Testis (tissue), 3 donors: ENCODE measurements around the gene HSD17B1. TPM values are rescaled to one million over a fixed set of nuclear protein-coding genes. Genes with fewer than 3 reads are reported as not detected.

ENCODE experiments used
- DNase-seq: peaks from one replicate; pipeline ENCODE4 v3.0.0-alpha.2; 2019
- H3K27ac ChIP-seq, 2 donors: fragments of 200-600 bp; sonication (generic); one replicate each; pipeline ENCODE4 v1.5.1; 2019
- H3K27me3 ChIP-seq: fragments of 200-600 bp; sonication (generic); one replicate; pipeline ENCODE4 v1.5.1; 2019
- H3K36me3 ChIP-seq: fragments of 200-600 bp; sonication (generic); one replicate; pipeline ENCODE4 v1.5.1; 2017; ENCODE audit warnings: low read depth; ENCODE audit errors: missing control alignments
- H3K4me1 ChIP-seq: fragments of 200-600 bp; sonication (generic); one replicate; pipeline ENCODE4 v1.5.1; 2019
- H3K4me3 ChIP-seq, 2 donors: fragments of 200-600 bp; sonication (generic); one replicate each; pipeline ENCODE4 v1.5.1; 2017 to 2019
- H3K9me3 ChIP-seq: fragments of 200-600 bp; sonication (generic); one replicate; pipeline ENCODE4 v1.5.1; 2017
- POLR2A ChIP-seq: fragments of 450-650 bp; IDR thresholded peaks from one replicate; pipeline ENCODE4 v1.6.1; 2017; ENCODE audit warnings: antibody characterized with exemption, mild to moderate bottlenecking, moderate library complexity
- WGBS, 2 donors: methylation state at CpG; one replicate each; pipeline ENCODE4 v1.1.5; 2018; 5-methylcytosine and 5-hydroxymethylcytosine counted together
- intact Hi-C: fragments of 100-400 bp; cut with DNase I; formaldehyde crosslinking; loops from one replicate; pipeline ENCODE4 v1.15.1; 2023; ENCODE audit warnings: low total_unique reads
- polyA plus RNA-seq: library from polyadenylated mRNA; stranded (reverse); fragments of 350-450 nt; fragmentation: Illumina TruSeq; extraction: RNeasy Lipid Tissue Mini Kit (QIAGEN cat#74804); gene quantifications from one replicate; pipeline ENCODE4 v1.2.3, GENCODE V29; 2014; ENCODE audit warnings: low read depth, low replicate concordance; ENCODE audit not compliant: insufficient read depth
- total RNA-seq, 2 donors: library from RNA; depleted of rRNA; stranded (reverse); fragments of >200 nt; gene quantifications; one replicate each; pipeline ENCODE4 v1.2.3, GENCODE V29; 2016
- TF ChIP-seq, protein P1 (sequence below), 3 experiments: fragments of 450-650 bp in 2 of 3; fragments of 200-600 bp in 1 of 3; sonication (generic) in 1 of 3; IDR thresholded peaks; one replicate each; pipeline ENCODE4 v1.5.1; 2016 to 2019; ENCODE audit warnings: antibody characterized with exemption in 3 of 3, mild to moderate bottlenecking in 2 of 3, moderate library complexity in 1 of 3

The HSD17B1 gene
- total and polyA plus RNA-seq, 3 donors from 2014 or later: 7.1 to 14.4 (median 13.8) TPM

DNA sequence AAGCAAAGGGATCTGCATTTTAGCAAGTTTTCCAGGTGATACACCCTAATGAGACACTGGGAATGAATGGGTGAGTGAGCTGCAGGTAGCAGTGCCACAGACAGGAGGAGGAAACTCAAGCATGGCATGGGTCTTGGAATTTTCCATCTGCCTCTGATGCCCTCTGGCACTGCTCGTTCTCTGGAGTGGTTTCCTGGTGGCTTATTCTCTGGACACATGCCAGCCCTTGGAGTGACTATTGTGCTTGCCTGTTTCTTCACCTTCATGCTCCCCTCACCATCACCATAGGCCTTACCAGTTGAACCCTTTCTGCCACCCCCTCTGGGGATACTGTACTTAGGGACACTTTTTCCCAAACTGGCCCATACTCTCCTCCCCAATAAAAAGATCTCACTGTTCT, 10.8 kb downstream of the HSD17B1 start:
- Histone ChIP-seq H3K4me1 (peaks cover 31% of the 10 kb centered on the region), H3K27ac (peak overlapping the region in 1 of 2 donors; percentile 39), H3K36me3 (no peaks in the 10 kb centered on the region), H3K27me3 (no peaks in the 10 kb centered on the region), H3K9me3 (no peaks in the 10 kb centered on the region), H3K4me3 (no peak overlapping the region)
- intact Hi-C loops: no loop called here
- DNase-seq: no peak
- TF ChIP-seq, protein P1, sequence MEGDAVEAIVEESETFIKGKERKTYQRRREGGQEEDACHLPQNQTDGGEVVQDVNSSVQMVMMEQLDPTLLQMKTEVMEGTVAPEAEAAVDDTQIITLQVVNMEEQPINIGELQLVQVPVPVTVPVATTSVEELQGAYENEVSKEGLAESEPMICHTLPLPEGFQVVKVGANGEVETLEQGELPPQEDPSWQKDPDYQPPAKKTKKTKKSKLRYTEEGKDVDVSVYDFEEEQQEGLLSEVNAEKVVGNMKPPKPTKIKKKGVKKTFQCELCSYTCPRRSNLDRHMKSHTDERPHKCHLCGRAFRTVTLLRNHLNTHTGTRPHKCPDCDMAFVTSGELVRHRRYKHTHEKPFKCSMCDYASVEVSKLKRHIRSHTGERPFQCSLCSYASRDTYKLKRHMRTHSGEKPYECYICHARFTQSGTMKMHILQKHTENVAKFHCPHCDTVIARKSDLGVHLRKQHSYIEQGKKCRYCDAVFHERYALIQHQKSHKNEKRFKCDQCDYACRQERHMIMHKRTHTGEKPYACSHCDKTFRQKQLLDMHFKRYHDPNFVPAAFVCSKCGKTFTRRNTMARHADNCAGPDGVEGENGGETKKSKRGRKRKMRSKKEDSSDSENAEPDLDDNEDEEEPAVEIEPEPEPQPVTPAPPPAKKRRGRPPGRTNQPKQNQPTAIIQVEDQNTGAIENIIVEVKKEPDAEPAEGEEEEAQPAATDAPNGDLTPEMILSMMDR (IDR thresholded peaks at IDR 0.05): no peak
- no peak for TF ChIP-seq POLR2A
- WGBS, 2 donors: 36 to 62% methylated on average over 1 of the region's 1 CpG

DNA sequence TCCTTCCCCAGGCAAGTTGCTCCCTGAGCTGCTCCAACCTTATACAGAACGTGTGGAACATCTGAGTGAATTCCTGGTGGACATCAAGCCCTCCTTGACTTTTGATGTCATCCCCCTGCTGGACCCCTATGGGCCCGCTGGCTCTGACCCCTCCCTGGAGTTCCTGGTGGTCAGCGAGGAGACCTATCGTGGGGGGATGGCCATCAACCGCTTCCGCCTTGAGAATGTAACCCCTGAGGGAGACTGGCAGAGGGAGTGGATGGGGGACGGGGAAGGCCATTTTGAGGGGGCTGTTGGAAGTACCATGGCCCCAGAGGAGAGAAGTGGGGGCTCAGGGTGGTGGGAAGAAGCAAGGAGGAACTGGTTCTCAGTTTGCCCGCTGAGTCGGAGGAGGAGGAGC, 11.2 kb downstream of the HSD17B1 start:
- Histone ChIP-seq H3K4me1 (peaks cover 31% of the 10 kb centered on the region), H3K36me3 (no peaks in the 10 kb centered on the region), H3K27me3 (no peaks in the 10 kb centered on the region), H3K9me3 (no peaks in the 10 kb centered on the region), H3K4me3 (no peak overlapping the region), H3K27ac (no peak overlapping the region)
- no peak for DNase-seq
- WGBS, 2 donors: 82 to 90% methylated on average over 9 of the region's 9 CpGs
- no peak for TF ChIP-seq POLR2A
- intact Hi-C loops: no loop called here

DNA sequence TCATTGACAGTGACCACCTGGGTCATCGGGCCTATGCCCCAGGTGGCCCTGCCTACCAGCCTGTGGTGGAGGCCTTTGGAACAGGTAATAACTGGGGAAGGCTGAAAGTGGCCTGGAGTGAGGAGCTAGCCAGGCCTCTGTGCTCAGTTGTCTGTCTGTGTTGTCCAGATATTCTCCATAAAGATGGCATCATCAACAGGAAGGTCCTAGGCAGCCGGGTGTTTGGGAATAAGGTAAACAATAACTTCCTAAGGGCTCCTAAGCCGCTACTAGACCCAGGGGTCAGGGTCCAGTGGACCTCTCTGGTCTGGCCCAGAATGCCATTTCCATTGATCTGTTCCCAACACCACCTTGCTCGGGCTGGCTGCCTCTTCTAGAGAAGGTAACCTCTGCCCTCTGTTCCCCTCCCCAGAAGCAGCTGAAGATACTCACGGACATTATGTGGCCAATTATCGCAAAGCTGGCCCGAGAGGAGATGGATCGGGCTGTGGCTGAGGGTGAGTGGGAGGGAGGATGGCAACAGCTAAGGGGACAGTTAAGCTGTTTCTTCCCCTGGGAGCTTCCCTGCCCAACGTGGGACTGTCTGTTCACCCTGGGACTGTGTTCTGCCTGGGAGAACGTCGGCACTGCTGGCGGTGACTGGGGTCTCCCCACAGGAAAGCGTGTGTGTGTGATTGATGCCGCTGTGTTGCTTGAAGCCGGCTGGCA, 12.2 kb downstream of the HSD17B1 start:
- Histone ChIP-seq H3K36me3 (no peaks in the 10 kb centered on the region), H3K4me1 (peaks cover 31% of the 10 kb centered on the region), H3K4me3 (no peak overlapping the region), H3K9me3 (no peaks in the 10 kb centered on the region), H3K27me3 (no peaks in the 10 kb centered on the region), H3K27ac (no peak overlapping the region)
- DNase-seq: no peak
- TF ChIP-seq, protein P1 (IDR thresholded peaks at IDR 0.05): no peak
- TF ChIP-seq POLR2A: no peak
- intact Hi-C loops: no loop called here
- 85 to 93% methylated on average over 8 to 15 of the region's 15 CpGs for WGBS, 2 donors

DNA sequence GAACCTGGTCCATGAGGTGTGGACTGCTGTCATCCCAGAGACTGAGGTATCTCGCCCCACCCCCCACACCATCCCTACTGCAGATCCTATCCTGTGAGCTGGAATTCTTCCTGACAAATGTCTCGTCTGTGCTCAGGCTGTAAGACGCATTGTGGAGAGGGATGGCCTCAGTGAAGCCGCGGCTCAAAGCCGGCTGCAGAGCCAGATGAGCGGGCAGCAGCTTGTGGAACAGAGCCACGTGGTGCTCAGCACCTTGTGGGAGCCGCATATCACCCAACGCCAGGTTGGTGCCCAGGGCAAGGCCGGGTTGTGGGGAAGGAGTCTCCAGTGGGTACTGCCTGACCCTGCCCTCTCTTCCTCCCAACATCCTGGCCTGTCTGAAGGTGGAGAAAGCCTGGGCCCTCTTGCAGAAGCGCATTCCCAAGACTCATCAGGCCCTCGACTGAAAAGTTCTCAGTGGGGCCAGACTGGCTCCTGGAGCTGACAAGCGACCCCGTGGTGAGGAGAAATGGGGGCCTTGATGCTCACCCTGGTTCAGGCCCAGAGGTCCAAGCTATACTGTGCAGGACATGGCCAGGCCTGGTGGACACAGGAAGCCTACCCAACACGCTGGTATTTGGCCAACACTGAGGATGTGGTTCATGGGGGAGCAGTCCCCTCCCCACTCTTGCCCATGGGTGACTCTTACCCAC, 12.9 kb downstream of the HSD17B1 start:
- 90 to 93% methylated on average over 8 to 16 of the region's 16 CpGs for WGBS, 2 donors
- H3K36me3 ChIP-seq: no peaks in the 10 kb centered on the region

More for the DNA sequence above, 12.9 kb downstream of the HSD17B1 start:
- no peak for DNase-seq
- Histone ChIP-seq H3K4me3 (no peak overlapping the region), H3K9me3 (no peaks in the 10 kb centered on the region), H3K27ac (peak overlapping the region in 1 of 2 donors; percentile 82), H3K4me1 (peaks cover 31% of the 10 kb centered on the region), H3K27me3 (no peaks in the 10 kb centered on the region)
- intact Hi-C loops: no loop called here
- TF ChIP-seq POLR2A: no peak
- TF ChIP-seq, protein P1 (IDR thresholded peaks at IDR 0.05): no peak
